HUES6 (cell line): Measurements from ENCODE around the gene RSPH1.

Experiments
- H3K27ac ChIP-seq: 2 replicates; pipeline ENCODE4 v1.7.0; 2013; ENCODE audit warnings: low read depth, mild to moderate bottlenecking, low read length, inconsistent platforms
- H3K27me3 ChIP-seq: 2 replicates; pipeline ENCODE4 v1.6.1; 2013; ENCODE audit warnings: low read length; ENCODE audit not compliant: control insufficient read depth, insufficient read depth
- H3K36me3 ChIP-seq: 2 replicates; pipeline ENCODE4 v1.6.1; 2013; ENCODE audit warnings: low read length; ENCODE audit not compliant: control insufficient read depth, insufficient read depth
- H3K4me1 ChIP-seq: 2 replicates; pipeline ENCODE4 v1.6.1; 2013; ENCODE audit warnings: low read length; ENCODE audit not compliant: control insufficient read depth, insufficient read depth
- H3K4me3 ChIP-seq: 2 replicates; pipeline ENCODE4 v1.5.1; 2013; ENCODE audit warnings: low read depth, low read length
- H3K9ac ChIP-seq: one replicate; pipeline ENCODE4 v1.6.1; 2013; ENCODE audit warnings: mild to moderate bottlenecking, low read length
- H3K9me3 ChIP-seq: 2 replicates; pipeline ENCODE4 v1.6.1; 2013; ENCODE audit warnings: low read depth, low read length; ENCODE audit not compliant: control insufficient read depth, insufficient read depth

The RSPH1 gene

DNA sequence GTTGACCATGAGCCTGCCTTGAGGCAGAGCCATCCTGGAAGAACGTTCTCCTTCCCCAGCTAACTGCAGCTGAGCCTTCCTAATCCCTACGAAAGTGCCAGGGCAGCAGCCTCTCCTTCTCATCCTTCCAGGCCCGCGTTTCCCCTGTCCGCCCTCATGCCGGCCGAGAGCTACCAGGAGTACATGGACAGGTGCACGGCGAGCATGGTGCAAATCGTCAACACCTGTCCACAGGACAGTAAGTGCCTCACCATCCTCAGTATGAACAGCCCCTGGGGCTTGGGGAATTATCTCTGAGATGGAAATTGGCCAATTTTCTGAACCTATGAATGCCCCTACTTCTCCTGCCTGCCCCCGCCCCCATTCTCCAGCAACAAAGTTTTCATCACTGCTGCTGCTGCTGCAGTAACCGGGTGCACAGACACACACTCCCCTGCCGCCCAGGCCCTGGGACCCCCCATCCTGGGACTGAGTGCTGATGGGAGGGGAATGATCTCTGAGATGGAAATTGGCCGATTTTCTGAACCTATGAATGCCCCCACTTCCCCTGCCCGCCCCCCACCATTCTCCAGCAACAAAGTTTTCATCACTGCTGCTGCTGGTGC, 52.7 kb downstream of the RSPH1 start:
- no peak overlapping the region for H3K9ac ChIP-seq
- H3K27ac ChIP-seq = no peak overlapping the region
- 0 out of 2 replicates have a peak, but pooled peaks cover 3% of the 10 kb centered on the region for H3K27me3 ChIP-seq
- H3K9me3 ChIP-seq = no peaks in the 10 kb centered on the region
- H3K4me3 ChIP-seq = no peak overlapping the region
- H3K36me3 ChIP-seq = no peaks in the 10 kb centered on the region
- H3K4me1 ChIP-seq = no peaks in the 10 kb centered on the region

DNA sequence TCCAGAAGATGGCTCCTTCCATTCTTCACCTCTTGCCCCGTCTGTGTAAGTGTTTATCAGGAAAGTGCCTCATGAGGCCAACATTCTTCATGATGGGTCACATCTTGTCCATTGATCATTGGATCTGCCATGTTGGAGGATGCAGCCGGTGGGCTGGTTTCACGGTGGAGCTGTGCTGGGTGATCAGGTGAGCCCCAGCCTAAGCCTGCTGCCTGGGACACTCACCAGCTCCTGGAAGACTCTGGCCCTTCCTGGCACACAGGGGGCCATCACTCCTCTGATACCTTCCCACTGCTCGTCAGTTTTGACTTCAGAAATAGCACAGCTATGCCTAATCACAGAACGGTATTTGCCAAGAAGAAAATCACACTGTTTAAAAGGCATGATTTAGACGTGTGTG, 54.1 kb downstream of the RSPH1 start:
- H3K27me3 ChIP-seq = 0 out of 2 replicates have a peak, but pooled peaks cover 3% of the 10 kb centered on the region
- no peak overlapping the region for H3K4me3 ChIP-seq
- H3K9me3 ChIP-seq = 0 out of 2 replicates have a peak, but pooled peaks cover 3% of the 10 kb centered on the region
- H3K36me3 ChIP-seq = no peaks in the 10 kb centered on the region
- no peak overlapping the region for H3K27ac ChIP-seq
- H3K9ac ChIP-seq = no peak overlapping the region
- no peaks in the 10 kb centered on the region for H3K4me1 ChIP-seq

DNA sequence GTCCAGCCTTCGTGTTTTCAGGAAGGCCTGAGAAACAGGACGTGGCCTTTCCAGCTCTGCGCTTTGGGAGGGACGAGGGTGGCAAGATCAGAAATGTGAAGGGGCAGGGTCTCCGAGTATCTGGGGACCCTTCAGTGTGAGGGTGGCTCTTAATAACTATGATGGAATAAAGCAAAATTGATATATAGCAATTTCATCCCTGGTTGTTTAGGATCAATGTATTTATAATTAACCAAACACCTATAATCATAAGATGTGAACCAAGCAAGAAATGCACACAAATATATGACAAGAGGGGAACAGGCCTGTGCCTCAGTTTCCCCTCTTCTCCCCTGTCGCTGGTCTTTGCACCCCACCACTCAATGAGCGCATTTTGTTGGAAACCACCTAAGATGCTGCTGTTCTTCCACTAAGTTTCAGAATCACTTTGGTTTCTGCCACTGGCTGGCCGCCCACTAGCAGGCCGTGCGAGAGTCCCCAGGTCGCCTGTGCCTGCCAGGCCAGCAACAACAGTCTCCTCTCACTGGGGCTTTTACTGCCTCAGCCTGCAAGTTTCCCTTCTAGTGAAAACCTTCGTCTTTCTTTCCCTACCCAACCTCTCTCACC, 55.7 kb downstream of the RSPH1 start:
- Histone ChIP-seq H3K36me3 (no peaks in the 10 kb centered on the region), H3K27me3 (0 out of 2 replicates have a peak, but pooled peaks cover 3% of the 10 kb centered on the region), H3K9ac (no peak overlapping the region), H3K9me3 (0 out of 2 replicates have a peak, but pooled peaks cover 3% of the 10 kb centered on the region), H3K27ac (no peak overlapping the region), H3K4me3 (no peak overlapping the region), H3K4me1 (no peaks in the 10 kb centered on the region)

DNA sequence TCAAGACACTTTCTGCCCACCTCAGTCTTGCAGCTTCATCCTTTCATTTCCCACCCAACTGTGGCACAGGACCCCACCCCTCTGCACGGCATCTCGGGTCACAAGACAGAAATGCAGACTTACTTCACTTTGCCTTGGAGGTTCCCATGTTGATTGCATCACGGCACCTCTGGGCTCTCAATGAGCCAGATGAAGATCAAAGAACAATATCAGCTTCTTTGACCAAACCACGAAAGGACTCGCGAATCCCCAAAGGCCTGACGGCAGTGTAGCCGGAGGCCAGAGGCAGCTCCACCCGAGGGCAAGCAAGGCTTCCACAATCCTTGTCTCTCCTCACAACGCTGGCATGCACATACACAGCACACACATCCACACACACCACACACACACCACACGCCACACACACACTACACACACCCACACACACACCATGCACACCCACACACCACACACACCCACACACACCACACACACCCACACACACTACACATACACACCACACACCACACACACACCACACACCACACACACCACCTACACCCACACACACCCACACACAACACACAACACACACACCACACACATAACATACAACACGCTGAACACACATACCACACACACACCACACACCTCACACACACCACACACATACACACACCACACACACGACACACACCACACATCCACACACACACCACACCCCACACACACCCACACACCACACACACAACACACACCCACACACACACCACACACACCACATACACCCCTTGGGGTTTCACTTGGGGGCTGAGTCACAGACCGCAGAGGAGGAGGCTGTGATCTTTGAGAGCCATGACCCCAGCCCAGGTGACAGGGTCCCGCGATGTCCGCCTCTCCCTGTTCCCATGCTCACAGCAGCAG, 56.5 kb downstream of the RSPH1 start:
- H3K9ac ChIP-seq = no peak overlapping the region
- H3K9me3 ChIP-seq = 0 out of 2 replicates have a peak, but pooled peaks cover 3% of the 10 kb centered on the region
- no peak overlapping the region for H3K4me3 ChIP-seq
- no peak overlapping the region for H3K27ac ChIP-seq
- no peaks in the 10 kb centered on the region for H3K36me3 ChIP-seq
- H3K27me3 ChIP-seq = 0 out of 2 replicates have a peak, but pooled peaks cover 3% of the 10 kb centered on the region
- no peaks in the 10 kb centered on the region for H3K4me1 ChIP-seq

DNA sequence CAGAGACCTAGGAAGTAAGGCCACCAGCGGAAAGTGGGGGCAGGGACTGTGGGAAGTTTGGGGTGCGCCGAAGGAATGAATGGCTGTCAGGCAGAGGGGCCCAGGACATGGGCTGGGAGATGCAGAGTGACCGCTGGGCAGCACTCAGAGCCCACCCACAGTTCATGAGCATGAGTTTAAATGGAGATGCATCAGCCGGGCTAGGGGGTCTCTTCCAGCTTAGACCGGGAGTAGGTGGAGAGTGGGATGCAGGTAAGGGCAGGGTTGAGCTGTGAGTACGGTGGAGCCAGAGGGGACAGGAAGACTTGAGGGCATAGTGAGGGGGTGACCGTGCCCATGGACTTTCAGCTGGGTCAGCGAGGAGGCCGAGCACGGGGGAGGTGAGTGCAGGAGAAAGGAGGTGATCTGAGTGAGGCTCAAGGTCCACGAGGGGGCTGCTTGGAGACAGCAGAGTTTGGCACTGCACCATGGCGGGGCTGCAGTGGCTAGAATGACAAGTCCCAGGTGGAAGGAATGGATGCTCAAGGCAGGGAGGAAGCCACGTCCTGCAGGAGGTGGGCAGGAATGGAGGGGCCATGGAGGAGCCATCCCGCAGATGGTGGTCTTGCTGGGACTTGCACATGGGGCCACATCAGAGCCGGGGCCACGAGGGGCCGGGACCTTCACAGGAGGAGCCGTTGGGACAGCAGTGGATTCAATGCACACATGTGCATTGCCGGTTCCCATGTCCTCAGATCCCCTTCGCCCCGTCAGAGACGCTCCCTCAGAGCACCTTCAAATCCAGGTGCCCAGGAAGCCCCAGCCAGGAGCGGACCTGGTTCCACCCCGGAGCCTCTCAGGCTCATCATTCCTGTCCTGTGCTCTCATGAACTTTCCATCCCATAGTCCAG, 57.5 kb downstream of the RSPH1 start:
- Histone ChIP-seq H3K27me3 (0 out of 2 replicates have a peak, but pooled peaks cover 8% of the 10 kb centered on the region), H3K4me1 (no peaks in the 10 kb centered on the region), H3K9me3 (peaks cover 8% of the 10 kb centered on the region), H3K4me3 (no peak overlapping the region), H3K36me3 (no peaks in the 10 kb centered on the region), H3K27ac (no peak overlapping the region), H3K9ac (no peak overlapping the region)

DNA sequence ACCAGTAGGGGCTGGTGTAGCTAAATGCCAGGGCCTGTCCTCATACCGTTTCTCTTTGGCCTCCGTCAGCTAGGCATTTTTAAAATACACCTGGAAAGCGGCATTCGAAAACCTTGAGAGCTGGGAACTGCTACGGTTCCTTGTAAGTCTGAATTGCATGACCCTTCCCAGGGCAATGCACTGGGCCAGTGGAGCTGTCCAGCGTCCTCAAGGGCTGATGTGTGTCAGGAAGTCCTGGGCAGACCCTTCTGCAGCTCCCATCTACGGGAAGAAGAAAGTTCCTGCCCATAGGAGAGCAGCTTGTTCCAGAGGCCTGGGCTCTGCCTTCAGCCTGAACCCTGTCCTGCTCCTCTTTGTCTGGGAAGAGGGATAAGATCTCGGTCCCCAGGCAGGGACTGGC, 58.2 kb downstream of the RSPH1 start:
- no peaks in the 10 kb centered on the region for H3K36me3 ChIP-seq
- H3K9ac ChIP-seq = no peak overlapping the region
- H3K4me1 ChIP-seq = no peaks in the 10 kb centered on the region
- H3K27me3 ChIP-seq = 0 out of 2 replicates have a peak, but pooled peaks cover 5% of the 10 kb centered on the region
- peaks cover 14% of the 10 kb centered on the region for H3K9me3 ChIP-seq
- H3K27ac ChIP-seq = no peak overlapping the region
- no peak overlapping the region for H3K4me3 ChIP-seq

DNA sequence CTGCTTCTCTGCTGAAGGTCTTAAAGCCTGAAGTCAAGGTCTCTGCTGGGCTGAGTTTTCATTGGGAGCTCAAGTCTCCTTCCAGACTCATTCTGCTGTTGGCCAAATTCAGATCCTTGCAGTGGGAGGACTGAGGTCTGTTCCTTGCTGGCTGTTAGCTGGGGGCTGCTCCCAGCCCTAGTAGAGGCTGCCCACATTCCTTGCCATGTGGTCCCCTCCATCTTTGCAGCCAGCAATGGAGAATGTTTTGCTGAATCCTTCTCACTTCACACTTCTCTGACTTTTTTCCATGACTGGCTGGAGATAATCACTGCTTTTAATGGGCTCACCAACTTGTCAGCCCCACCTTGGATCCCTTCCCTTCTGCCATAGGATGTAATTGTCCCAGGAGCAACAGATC, 59.1 kb downstream of the RSPH1 start:
- Histone ChIP-seq H3K4me1 (no peaks in the 10 kb centered on the region), H3K9ac (no peak overlapping the region), H3K27me3 (0 out of 2 replicates have a peak, but pooled peaks cover 5% of the 10 kb centered on the region), H3K36me3 (no peaks in the 10 kb centered on the region), H3K9me3 (peaks cover 23% of the 10 kb centered on the region), H3K27ac (no peak overlapping the region), H3K4me3 (no peak overlapping the region)

DNA sequence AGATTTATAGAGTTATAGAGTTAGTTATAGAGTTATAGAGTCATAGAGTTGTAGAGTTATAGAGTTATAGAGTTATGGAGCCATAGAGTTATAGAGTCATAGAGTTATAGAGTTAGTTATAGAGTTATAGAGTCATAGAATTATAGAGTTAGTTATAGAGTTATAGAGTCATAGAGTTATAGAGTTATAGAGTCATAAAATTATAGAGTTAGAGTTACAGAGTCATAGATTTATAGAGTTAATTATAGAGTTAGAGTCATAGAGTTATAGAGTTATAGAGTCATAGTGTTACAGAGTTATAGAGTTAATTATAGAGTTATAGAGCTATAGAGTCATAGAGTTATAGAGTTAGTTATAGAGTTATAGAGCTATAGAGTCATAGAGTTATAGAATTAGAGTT, 60.2 kb downstream of the RSPH1 start:
- H3K36me3 ChIP-seq = no peaks in the 10 kb centered on the region
- H3K9ac ChIP-seq = no peak overlapping the region
- H3K9me3 ChIP-seq = peaks cover 25% of the 10 kb centered on the region
- H3K27me3 ChIP-seq = 0 out of 2 replicates have a peak, but pooled peaks cover 5% of the 10 kb centered on the region
- H3K27ac ChIP-seq = no peak overlapping the region
- no peak overlapping the region for H3K4me3 ChIP-seq
- H3K4me1 ChIP-seq = no peaks in the 10 kb centered on the region

DNA sequence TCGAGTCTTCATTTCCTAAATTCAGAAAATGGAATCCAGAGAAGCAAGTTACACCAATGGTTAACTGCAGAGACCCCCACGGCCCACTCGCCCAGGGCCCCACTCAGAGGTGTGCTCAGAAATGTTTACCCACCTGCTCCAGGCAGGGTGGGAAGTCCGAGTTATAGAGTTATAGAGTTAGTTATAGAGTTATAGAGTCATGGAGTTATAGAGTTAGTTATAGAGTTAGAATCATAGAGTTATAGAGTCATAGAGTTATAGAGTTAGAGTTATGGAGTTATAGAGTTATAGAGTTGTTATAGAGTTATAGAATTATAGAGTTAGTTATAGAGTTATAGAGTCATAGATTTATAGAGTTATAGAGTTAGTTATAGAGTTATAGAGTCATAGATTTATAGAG, 60.6 kb downstream of the RSPH1 start:
- Histone ChIP-seq H3K9ac (no peak overlapping the region), H3K27me3 (0 out of 2 replicates have a peak, but pooled peaks cover 5% of the 10 kb centered on the region), H3K4me3 (no peak overlapping the region), H3K27ac (no peak overlapping the region), H3K9me3 (peaks cover 25% of the 10 kb centered on the region), H3K4me1 (no peaks in the 10 kb centered on the region), H3K36me3 (no peaks in the 10 kb centered on the region)

DNA sequence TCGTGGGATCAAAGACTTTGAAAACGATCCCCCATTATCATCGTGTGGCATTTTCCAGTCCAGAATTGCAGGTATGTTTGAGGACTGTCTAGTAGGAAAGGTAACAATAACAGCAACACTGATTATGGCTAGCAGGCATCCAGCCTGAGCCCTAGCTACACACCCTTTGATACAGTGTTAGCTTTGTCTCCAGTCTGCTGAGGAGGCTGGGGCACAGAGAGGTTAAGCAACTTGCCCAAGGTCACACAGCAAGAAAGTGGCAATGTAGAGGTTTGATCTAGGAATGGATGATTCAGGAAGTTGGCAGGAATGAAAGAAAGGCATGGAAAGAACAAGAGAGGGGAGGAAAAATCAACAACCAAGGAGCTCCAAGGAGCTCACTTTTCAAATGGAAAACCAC, 61.1 kb downstream of the RSPH1 start:
- no peak overlapping the region for H3K4me3 ChIP-seq
- H3K4me1 ChIP-seq = no peaks in the 10 kb centered on the region
- no peaks in the 10 kb centered on the region for H3K36me3 ChIP-seq
- peaks cover 25% of the 10 kb centered on the region for H3K9me3 ChIP-seq
- no peak overlapping the region for H3K27ac ChIP-seq
- H3K9ac ChIP-seq = no peak overlapping the region
- H3K27me3 ChIP-seq = 0 out of 2 replicates have a peak, but pooled peaks cover 5% of the 10 kb centered on the region
